HCT116 (cell line): ENCODE measurements around the gene MSMO1.

ENCODE experiments used
- CTCF ChIP-seq, 3 experiments: fragments of 200-600 bp in 1 of 3; sonication (generic) in 1 of 3; IDR thresholded peaks in 2 of 3; conservative IDR thresholded peaks in 1 of 3; 2 replicates each; pipeline ENCODE4 v1.5.1; 2012 to 2017; ENCODE audit warnings: low read depth in 2 of 3, low read length in 2 of 3, antibody characterized with exemption in 1 of 3, borderline replicate concordance in 1 of 3, control low read depth in 1 of 3, mild to moderate bottlenecking in 1 of 3, mixed read lengths in 1 of 3, mixed run types in 1 of 3, moderate library complexity in 1 of 3; ENCODE audit not compliant: insufficient read depth in 1 of 3
- ZNF274 ChIP-seq: fragments of 200-500 bp; sonication (Bioruptor generic); IDR thresholded peaks from 2 replicates; pipeline ENCODE4 v1.6.1; 2014; ENCODE audit warnings: mild to moderate bottlenecking, low read depth, low read length, inconsistent platforms

- TF ChIP-seq ZNF274 (no peak), CTCF (IDR thresholded peaks at IDR 0.05 in 2 of 3, conservative IDR thresholded peaks at IDR 0.05 in 1 of 3; ENCODE audit: borderline replicate concordance in 1 of 3, insufficient read depth in 1 of 3, low read depth in 2 of 3, low read length in 2 of 3) (no peak)
Measured at GRCh38 chr4:165289423-165289785, 38.1 kb upstream of the MSMO1 start.
